ENCODE data around the gene KLHL33.
"Not testable (repeated sequence)": the region's sequence is repeated elsewhere in the genome, so short reads cannot be mapped to it uniquely, and the experiment has no call there.

KLHL33 gene

DNA sequence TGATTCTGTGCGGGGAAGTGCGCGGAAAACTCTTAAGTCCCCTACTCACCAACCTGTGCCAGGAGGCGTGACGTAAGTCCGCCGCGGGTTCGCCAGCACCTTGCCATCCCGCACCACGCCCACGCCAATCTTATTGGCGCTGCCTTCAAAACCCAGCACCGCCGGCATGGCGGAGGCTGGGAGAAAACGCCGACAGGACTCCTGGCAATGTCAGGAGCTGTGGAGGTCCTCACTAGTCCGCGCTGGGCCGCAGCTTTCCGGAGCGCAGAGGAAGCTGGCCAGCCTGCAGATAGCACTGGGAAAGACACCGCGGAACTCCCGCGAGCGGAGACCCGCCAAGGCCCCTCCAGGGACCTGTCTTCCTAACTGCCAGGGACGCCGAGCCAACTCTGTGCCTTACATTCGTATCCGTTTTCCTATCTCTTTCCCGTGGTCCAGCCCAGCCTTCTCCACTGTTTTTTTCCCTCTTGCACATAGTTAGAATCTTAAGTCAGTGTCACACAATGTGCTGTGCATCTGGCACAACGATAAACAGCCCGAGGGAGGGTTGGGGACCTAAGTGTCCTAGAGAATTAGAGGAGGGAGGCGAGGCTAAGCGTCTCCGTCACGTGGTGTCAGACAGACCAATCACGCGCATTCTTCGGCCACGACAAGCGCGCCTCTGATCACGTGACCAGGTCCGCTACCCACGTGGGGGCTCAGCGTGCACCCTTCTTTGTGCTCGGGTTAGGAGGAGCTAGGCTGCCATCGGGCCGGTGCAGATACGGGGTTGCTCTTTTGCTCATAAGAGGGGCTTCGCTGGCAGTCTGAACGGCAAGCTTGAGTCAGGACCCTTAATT lies 18.8 kb upstream of the KLHL33 start, which contains the start of the genes APEX1 and OSGEP:
Gene APEX1, plus strand, starts transcription at position 711 of the 839 bp plus-strand sequence. CDS start 420 bp downstream, outside the sequence.
Gene OSGEP, minus strand, starts transcription at position 297 of the 839 bp plus-strand sequence. Its CDS starts 129 bp downstream, at position 168.
- H3K79me2 ChIP-seq (ENCODE audit: insufficient read depth, low read length), result peaks cover 73% of the 10 kb centered on the region
- ATAC-seq (ENCODE audit: insufficient read depth, low read depth), result peak; percentile 84
- peak within 1 kb of the TSS; percentile 99 for H3K27ac ChIP-seq (ENCODE audit: low read length)
- H3K9ac ChIP-seq (ENCODE audit: low read depth, low read length), result peak within 1 kb of the TSS; percentile 84
- H3K9me3 ChIP-seq (ENCODE audit: insufficient read depth, low read length, severe bottlenecking), result no peaks in the 10 kb centered on the region
- peaks cover 14% of the 10 kb centered on the region; the same call in 1 of the 2 replicates for H4K20me1 ChIP-seq (ENCODE audit: insufficient read depth, low read length)
- no peaks in the 10 kb centered on the region for H3K27me3 ChIP-seq (ENCODE audit: insufficient read depth, low read length, poor library complexity)
- peaks cover 52% of the 10 kb centered on the region for H3K4me1 ChIP-seq (ENCODE audit: insufficient read depth, low read length)
- H3K4me3 ChIP-seq (ENCODE audit: low read depth in 1 of 2, low read length in 2 of 2), result peak within 1 kb of the TSS; percentile 67 to 86
- peaks cover 71% of the 10 kb centered on the region for H3K36me3 ChIP-seq (ENCODE audit: insufficient read depth, low read length)
- peak; percentile 99 for DNase-seq
- TF ChIP-seq EZH2 (IDR thresholded peaks at IDR 0.05; ENCODE audit: borderline replicate concordance, low read depth, low read length, severe bottlenecking) (no peak), CTCF (IDR thresholded peaks at IDR 0.05; ENCODE audit: borderline replicate concordance, extremely low read depth, low read length, poor library complexity, severe bottlenecking) (no peak)
- H2AFZ ChIP-seq (ENCODE audit: low read depth, low read length), result peak within 1 kb of the TSS; percentile 95
- peak within 1 kb of the TSS; percentile 88 for H3K4me2 ChIP-seq (ENCODE audit: insufficient read depth, low read length)

- Histone ChIP-seq H3K4me2 (ENCODE audit: insufficient read depth, low read length) (peak overlapping the region; percentile 88; the same call in 1 of the 2 replicates), H3K4me1 (ENCODE audit: insufficient read depth, low read length) (peaks cover 33% of the 10 kb centered on the region), H3K36me3 (ENCODE audit: insufficient read depth, low read length) (peaks cover 71% of the 10 kb centered on the region), H3K79me2 (ENCODE audit: insufficient read depth, low read length) (peaks cover 54% of the 10 kb centered on the region)
- H3K27me3 ChIP-seq (ENCODE audit: insufficient read depth, low read length, poor library complexity); H3K4me3 ChIP-seq (ENCODE audit: low read depth in 1 of 2, low read length in 2 of 2); ATAC-seq (ENCODE audit: insufficient read depth, low read depth); H2AFZ ChIP-seq (ENCODE audit: low read depth, low read length); H4K20me1 ChIP-seq (ENCODE audit: insufficient read depth, low read length); DNase-seq; H3K27ac ChIP-seq (ENCODE audit: low read length); H3K9me3 ChIP-seq (ENCODE audit: insufficient read depth, low read length, severe bottlenecking); H3K9ac ChIP-seq (ENCODE audit: low read depth, low read length): not testable (repeated sequence)
These were observed 16.9 kb upstream of the KLHL33 start for GRCh38 chr14:20452831-20453230.

- H3K79me2 ChIP-seq (ENCODE audit: insufficient read depth, low read length), result no peaks in the 10 kb centered on the region
- no peaks in the 10 kb centered on the region for H3K4me1 ChIP-seq (ENCODE audit: insufficient read depth, low read length)
- no peaks in the 10 kb centered on the region for H4K20me1 ChIP-seq (ENCODE audit: insufficient read depth, low read length)
- DNase-seq, result no peak
- H3K4me3 ChIP-seq (ENCODE audit: low read depth in 1 of 2, low read length in 2 of 2), result no peak overlapping the region
- ATAC-seq (ENCODE audit: insufficient read depth, low read depth), result no peak
- no peaks in the 10 kb centered on the region for H3K27me3 ChIP-seq (ENCODE audit: insufficient read depth, low read length, poor library complexity)
- no peak overlapping the region for H3K4me2 ChIP-seq (ENCODE audit: insufficient read depth, low read length)
- H3K27ac ChIP-seq (ENCODE audit: low read length), result no peak overlapping the region
- no peak overlapping the region for H3K9ac ChIP-seq (ENCODE audit: low read depth, low read length)
- H2AFZ ChIP-seq (ENCODE audit: low read depth, low read length), result no peak overlapping the region
- TF ChIP-seq CTCF (IDR thresholded peaks at IDR 0.05; ENCODE audit: borderline replicate concordance, extremely low read depth, low read length, poor library complexity, severe bottlenecking), result no peak
- TF ChIP-seq EZH2 (IDR thresholded peaks at IDR 0.05; ENCODE audit: borderline replicate concordance, low read depth, low read length, severe bottlenecking), result no peak
- H3K9me3 ChIP-seq (ENCODE audit: insufficient read depth, low read length, severe bottlenecking), result no peaks in the 10 kb centered on the region
- peaks cover 61% of the 10 kb centered on the region for H3K36me3 ChIP-seq (ENCODE audit: insufficient read depth, low read length)
These were observed 10.9 kb upstream of the KLHL33 start for GRCh38 chr14:20446889-20447288.

DNA sequence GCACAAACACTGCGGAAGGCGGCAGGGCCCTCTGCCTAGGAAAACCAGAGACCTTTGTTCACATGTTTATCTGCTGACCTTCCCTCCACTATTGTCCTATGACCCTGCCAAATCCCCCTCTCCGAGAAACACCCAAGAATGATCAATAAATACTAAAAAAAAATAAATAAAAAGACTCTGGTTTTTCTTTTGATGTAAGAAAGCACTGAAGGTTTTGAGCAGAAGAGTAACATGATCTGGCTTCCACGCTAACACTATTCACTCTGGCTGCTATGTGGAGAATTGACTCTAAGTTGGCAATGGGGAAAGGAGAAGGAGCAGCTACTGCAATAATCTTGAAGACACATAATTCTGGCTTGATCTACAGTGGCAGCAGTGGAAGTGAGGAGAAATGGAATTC lies 7.7 kb upstream of the KLHL33 start:
- not testable (repeated sequence) for H3K4me1 ChIP-seq (ENCODE audit: insufficient read depth, low read length); ATAC-seq (ENCODE audit: insufficient read depth, low read depth); H4K20me1 ChIP-seq (ENCODE audit: insufficient read depth, low read length)

More for the DNA sequence above, 7.7 kb upstream of the KLHL33 start:
- not testable (repeated sequence) for H2AFZ ChIP-seq (ENCODE audit: low read depth, low read length); H3K27ac ChIP-seq (ENCODE audit: low read length); H3K27me3 ChIP-seq (ENCODE audit: insufficient read depth, low read length, poor library complexity); H3K9me3 ChIP-seq (ENCODE audit: insufficient read depth, low read length, severe bottlenecking); H3K4me2 ChIP-seq (ENCODE audit: insufficient read depth, low read length); DNase-seq; H3K9ac ChIP-seq (ENCODE audit: low read depth, low read length); H3K79me2 ChIP-seq (ENCODE audit: insufficient read depth, low read length); H3K4me3 ChIP-seq (ENCODE audit: low read depth in 1 of 2, low read length in 2 of 2)
- H3K36me3 ChIP-seq (ENCODE audit: insufficient read depth, low read length), result peaks cover 30% of the 10 kb centered on the region

All from DND-41 (cell line).